Measurements from ENCODE around the gene UPF2.

The UPF2 gene

DNA sequence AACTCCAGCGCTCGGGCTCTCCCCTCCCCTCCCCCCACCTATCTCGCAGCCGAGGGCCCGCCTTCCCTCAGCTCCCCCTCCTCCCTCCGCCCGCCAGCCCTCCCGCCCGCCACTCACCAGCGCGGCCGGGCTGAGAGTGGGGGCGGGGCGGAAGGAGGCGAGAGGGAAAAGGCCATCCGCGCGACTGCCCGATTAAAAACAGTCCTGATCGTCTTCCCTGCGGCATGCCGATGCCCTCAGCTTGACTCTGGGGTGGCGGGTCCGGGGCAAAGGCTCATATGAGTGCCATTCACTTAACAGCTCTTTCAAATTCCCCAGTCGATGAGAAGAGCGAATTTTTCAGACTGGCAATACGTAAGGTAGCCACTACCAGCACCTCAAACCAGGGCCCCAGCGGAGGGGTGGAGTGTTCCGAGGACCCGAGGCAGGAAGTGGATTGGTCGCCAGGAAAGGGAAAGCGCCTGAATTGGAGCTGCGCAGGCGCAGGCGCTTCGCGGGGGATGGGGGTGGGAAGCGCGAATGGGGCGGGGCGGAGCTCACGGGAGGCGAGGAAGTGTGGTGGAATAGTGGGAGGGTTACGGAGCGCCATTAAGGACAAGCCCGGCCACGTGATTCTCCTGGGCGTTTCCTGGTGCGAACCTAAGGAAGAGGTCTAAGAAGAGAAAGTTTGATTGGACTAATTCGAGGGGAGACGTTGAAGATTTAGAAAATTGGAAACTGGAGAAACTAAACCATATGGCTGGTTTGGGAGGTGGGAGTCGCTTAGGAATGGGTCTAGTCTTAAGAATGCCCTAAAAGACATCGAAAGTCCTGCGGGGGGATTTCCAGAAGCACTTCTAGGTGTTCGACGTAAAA, at the start of gene UPF2:
Gene UPF2 (minus strand): TSS at position 13 of the 855 bp plus-strand sequence. CDS start 7,386 bp downstream, outside the sequence.
- TF ChIP-seq CTCF (IDR thresholded peaks at IDR 0.05; ENCODE audit: low read depth, low read length, missing control alignments): no peak
- peak; percentile 93 for DNase-seq (ENCODE audit: extremely low read depth, low read depth)
- H3K4me3 ChIP-seq (replicated peaks; ENCODE audit: low read depth, low read length): peak within 1 kb of the TSS; percentile 98

DNA sequence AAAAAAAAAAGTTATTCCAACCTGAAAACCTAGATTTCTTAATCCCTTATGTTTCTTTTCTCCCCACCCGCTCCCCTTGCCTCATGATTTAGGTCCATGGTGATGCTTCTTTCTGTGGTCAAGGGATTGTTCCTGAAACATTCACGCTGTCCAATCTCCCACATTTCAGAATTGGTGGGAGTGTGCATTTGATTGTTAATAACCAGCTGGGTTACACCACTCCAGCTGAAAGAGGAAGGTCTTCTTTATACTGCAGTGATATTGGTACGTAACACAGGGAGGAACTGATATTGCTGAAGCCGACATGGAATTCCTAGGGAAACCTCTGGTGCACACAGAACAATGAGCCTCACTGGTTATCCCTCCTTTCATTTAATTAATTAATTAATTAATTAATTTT, 48.8 kb upstream of the UPF2 start:
- DNase-seq (ENCODE audit: extremely low read depth, low read depth): no peak
- no peak for TF ChIP-seq CTCF (IDR thresholded peaks at IDR 0.05; ENCODE audit: low read depth, low read length, missing control alignments)
- no peak overlapping the region for H3K4me3 ChIP-seq (replicated peaks; ENCODE audit: low read depth, low read length)

- H3K4me3 ChIP-seq (replicated peaks; ENCODE audit: low read depth, low read length): no peak overlapping the region
- TF ChIP-seq CTCF (IDR thresholded peaks at IDR 0.05; ENCODE audit: low read depth, low read length, missing control alignments): no peak
- DNase-seq (ENCODE audit: extremely low read depth, low read depth): no peak
Measured at GRCh38 chr10:12088919-12089318, 46.3 kb upstream of the UPF2 start.

DNA sequence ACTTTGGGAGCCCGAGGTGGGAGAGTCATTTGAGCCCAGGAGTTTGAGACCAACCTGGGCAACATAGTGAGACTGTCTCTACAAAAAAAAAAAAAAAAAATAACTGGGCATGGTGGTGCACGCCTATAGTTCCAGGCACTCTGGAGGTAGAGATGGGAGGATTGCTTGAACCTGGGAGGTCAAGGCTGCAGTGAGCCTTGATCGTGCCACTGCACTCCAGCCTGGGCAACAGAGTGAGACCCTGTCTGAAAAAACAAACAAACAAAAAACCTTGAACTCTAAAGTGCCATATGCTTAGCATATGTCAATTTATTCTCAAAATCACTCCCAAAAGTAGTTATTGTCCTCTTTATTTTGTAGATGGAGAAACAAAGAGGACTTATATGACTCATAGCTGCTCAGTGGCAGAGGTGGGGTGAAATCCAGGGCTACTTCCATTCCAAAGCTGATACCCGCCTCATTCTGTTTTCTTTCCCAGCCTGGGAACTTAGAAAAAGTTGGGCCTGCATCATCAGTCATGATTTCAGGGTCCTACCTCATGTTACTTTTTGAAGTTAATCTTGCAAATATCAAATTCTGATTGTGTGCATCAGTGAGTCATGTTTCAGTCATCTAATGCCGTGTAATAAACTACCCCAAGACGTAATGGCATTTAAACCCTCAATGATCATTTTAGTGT, 39.4 kb upstream of the UPF2 start:
- H3K4me3 ChIP-seq (replicated peaks; ENCODE audit: low read depth, low read length): no peak overlapping the region
- TF ChIP-seq CTCF (IDR thresholded peaks at IDR 0.05; ENCODE audit: low read depth, low read length, missing control alignments): no peak

DNA sequence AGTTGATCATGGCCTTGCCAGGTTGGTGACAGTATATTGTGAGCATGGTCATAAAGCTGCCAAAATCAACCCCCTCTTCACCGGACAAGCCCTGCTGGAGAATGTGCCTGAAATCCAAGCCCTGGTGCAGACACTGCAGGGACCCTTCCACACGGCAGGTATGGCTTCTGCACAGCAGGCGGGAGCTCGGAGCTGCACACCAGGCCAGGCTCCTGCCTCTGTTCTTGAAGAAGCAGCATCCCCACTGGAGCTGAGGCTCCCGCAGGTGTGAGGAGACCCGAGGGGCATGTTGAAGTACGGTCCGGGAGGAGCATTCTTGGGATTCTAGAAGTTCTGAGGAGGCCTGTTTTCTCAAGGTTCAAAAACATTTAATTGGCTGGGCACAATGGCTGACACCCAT, 38.9 kb upstream of the UPF2 start:
- H3K4me3 ChIP-seq (replicated peaks; ENCODE audit: low read depth, low read length): no peak overlapping the region
- DNase-seq (ENCODE audit: extremely low read depth, low read depth): no peak
- TF ChIP-seq CTCF (IDR thresholded peaks at IDR 0.05; ENCODE audit: low read depth, low read length, missing control alignments): no peak

More for the DNA sequence above, 39.4 kb upstream of the UPF2 start:
- no peak for DNase-seq (ENCODE audit: extremely low read depth, low read depth)

- TF ChIP-seq CTCF (IDR thresholded peaks at IDR 0.05; ENCODE audit: low read depth, low read length, missing control alignments): no peak
- no peak for DNase-seq (ENCODE audit: extremely low read depth, low read depth)
- H3K4me3 ChIP-seq (replicated peaks; ENCODE audit: low read depth, low read length): no peak overlapping the region
Measured at GRCh38 chr10:12077580-12078180, 35.1 kb upstream of the UPF2 start.
